Effector memory CD4-positive, alpha-beta T cell (primary cell): ENCODE data around the gene TAF15.
A peak's percentile ranks its signal among the peaks of the same experiment; 100 is the strongest.

Source experiments
- DNase-seq, 3 donors: peaks; one replicate each; pipeline ENCODE4 v3.0.0-alpha.2; 2020
- H3K27ac ChIP-seq: 2 replicates; pipeline ENCODE4 v1.7.0; 2013; ENCODE audit warnings: mild to moderate bottlenecking, low read length, moderate library complexity; ENCODE audit not compliant: insufficient read depth, poor library complexity, severe bottlenecking
- H3K27me3 ChIP-seq: replicated peaks from 2 replicates; pipeline ENCODE4 v1.7.0; 2013; ENCODE audit warnings: mild to moderate bottlenecking, low read length; ENCODE audit not compliant: insufficient read depth, control insufficient read depth, poor library complexity, severe bottlenecking
- H3K36me3 ChIP-seq: 2 replicates; pipeline ENCODE4 v1.7.0; 2013; ENCODE audit warnings: mild to moderate bottlenecking, low read length, moderate library complexity; ENCODE audit not compliant: control insufficient read depth, insufficient read depth
- H3K4me1 ChIP-seq: 2 replicates; pipeline ENCODE4 v1.7.0; 2013; ENCODE audit warnings: low read length, mild to moderate bottlenecking; ENCODE audit not compliant: control insufficient read depth, insufficient read depth, poor library complexity, severe bottlenecking
- H3K4me3 ChIP-seq: 2 replicates; pipeline ENCODE4 v1.7.0; 2013; ENCODE audit warnings: low read length, low read depth, mild to moderate bottlenecking; ENCODE audit not compliant: insufficient read depth, poor library complexity, severe bottlenecking
- H3K9me3 ChIP-seq: 2 replicates; pipeline ENCODE4 v1.7.0; 2013; ENCODE audit warnings: mild to moderate bottlenecking, low read length, moderate library complexity; ENCODE audit not compliant: control insufficient read depth

The TAF15 gene

DNA sequence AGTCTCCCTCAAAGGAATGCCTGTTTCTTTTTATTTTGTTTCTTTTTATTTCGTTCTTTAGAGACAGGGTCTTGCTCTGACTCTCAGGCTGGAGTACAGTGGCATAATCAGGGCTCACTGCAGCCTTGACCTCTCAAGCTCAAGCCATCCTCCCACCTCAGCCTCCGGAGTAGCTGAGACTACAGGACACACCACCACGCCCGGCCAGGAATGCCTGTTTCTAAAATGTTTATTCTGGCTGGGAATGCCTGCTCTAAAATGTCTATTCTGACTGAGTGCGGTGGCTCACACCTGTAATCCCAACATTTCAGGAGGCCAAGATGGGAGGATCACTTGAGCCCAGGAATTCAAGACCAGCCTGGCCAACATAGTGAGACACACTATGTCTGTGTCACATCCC is 11.4 kb upstream of the TAF15 start:
- Histone ChIP-seq H3K36me3 (no peaks in the 10 kb centered on the region), H3K4me3 (no peak overlapping the region), H3K27me3 (peaks cover 9% of the 10 kb centered on the region), H3K27ac (no peak overlapping the region), H3K9me3 (no peaks in the 10 kb centered on the region), H3K4me1 (peaks cover 10% of the 10 kb centered on the region)
- no peak for DNase-seq

DNA sequence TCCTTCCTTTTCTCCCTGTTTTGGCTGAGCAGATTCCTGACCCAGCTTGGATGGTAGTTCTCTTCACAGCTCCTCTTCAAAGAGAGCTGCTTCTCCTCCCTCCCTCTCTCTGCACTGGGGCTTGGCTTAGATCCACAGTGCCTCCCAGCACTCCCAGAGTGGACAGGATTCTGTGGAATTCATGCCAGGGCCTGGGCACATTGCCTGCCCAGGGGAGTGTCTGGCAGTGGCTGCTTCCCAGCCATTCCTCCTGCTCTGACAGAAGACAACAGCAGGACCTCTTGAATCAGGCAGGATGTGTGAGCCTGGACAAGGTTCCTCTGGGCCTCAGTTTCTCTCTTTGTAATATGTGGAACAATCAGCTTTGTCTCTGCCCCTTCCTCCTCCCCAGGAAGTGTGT is 9.3 kb upstream of the TAF15 start:
- H3K4me1 ChIP-seq: peaks cover 7% of the 10 kb centered on the region
- H3K36me3 ChIP-seq: no peaks in the 10 kb centered on the region
- H3K27me3 ChIP-seq: peaks cover 3% of the 10 kb centered on the region
- H3K9me3 ChIP-seq: no peaks in the 10 kb centered on the region
- no peak for DNase-seq
- H3K4me3 ChIP-seq: no peak overlapping the region
- H3K27ac ChIP-seq: no peak overlapping the region

- no peaks in the 10 kb centered on the region for H3K9me3 ChIP-seq
- no peak for DNase-seq
- H3K4me3 ChIP-seq: no peak overlapping the region
- no peak overlapping the region for H3K27ac ChIP-seq
- H3K4me1 ChIP-seq: no peaks in the 10 kb centered on the region
- no peaks in the 10 kb centered on the region for H3K36me3 ChIP-seq
- H3K27me3 ChIP-seq: no peaks in the 10 kb centered on the region
Observed at GRCh38 chr17:35801583-35802224, 7.6 kb upstream of the TAF15 start.

DNA sequence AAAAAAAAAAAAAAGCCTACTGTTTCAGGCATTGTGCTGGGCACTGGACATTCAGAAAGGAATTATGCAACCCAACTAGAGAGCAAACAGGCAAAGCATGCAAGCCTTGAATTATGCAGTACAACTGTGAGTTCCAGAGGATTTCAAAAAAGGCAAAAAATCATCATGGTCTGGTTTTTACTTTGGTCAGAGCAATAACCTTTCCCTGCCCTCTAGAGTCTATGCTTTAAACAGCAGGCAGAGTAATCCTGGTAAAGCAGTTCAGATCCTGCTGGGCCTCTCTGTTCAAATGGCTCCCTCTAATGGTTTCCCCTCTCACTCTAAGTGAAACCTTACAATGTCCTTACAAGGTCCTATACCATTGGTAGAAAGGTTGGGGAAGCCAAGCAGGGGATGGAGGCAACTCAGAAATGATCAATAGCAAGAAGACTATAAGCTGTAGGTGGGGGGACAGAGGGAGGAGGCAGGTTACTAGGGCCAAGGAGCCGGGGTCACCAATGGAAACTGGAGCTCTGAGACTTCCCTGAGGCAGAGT is 4.6 kb upstream of the TAF15 start:
- Histone ChIP-seq H3K27ac (no peak overlapping the region), H3K4me3 (no peak overlapping the region), H3K4me1 (peaks cover under 1% of the 10 kb centered on the region), H3K9me3 (no peaks in the 10 kb centered on the region), H3K36me3 (no peaks in the 10 kb centered on the region), H3K27me3 (no peaks in the 10 kb centered on the region)
- peak in 2 of 3 donors; percentile 9 to 22 for DNase-seq

DNA sequence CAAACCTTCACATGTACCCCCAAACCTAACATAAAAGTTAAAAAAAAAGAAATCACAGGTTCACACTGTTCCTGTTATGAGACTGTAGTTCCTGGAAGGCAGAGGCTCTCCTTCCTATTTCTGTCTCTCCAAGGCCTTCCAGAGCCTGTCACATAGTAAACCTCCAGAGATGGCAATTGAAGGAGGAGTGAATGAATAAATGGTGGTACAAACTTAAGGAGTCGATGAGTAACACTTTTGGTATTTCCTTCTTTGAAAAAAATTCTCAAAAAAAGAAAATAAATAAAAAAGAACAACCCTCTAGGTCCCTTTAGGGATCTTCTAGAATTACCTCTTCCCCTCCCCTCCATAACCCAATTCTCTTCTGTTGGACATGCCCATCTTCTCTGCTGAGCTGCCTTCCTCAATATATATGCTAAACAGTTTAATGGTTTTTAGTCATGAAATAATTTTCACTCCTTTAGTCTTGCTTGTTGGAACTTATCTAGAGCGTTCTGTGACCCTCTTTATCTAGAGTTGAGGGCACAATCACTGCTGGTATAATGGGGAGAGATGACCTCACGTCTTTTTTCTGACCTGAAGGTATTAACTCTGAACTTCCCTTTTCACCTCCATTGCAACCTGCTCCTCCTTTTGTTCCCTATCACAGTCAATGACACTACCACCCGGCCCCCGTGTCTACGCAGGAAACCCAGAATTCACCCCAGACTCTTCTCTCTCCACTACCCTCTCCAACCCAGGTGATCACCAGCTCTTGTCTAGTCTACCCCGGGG is 1.7 kb upstream of the TAF15 start:
- Histone ChIP-seq H3K9me3 (no peaks in the 10 kb centered on the region), H3K27me3 (no peaks in the 10 kb centered on the region), H3K36me3 (no peaks in the 10 kb centered on the region), H3K4me1 (peaks cover 18% of the 10 kb centered on the region), H3K4me3 (no peak overlapping the region), H3K27ac (peak overlapping the region; percentile 87)
- DNase-seq: no peak

- H3K36me3 ChIP-seq: no peaks in the 10 kb centered on the region
- H3K9me3 ChIP-seq: no peaks in the 10 kb centered on the region
- peak overlapping the region; percentile 87 for H3K27ac ChIP-seq
- peak overlapping the region; percentile 75 for H3K4me3 ChIP-seq
- DNase-seq: no peak
- H3K4me1 ChIP-seq: peaks cover 18% of the 10 kb centered on the region
- no peaks in the 10 kb centered on the region for H3K27me3 ChIP-seq
Observed at GRCh38 chr17:35808240-35808961, 883 bp upstream of the TAF15 start.

GRCh38 chr17:35809855-35810461 is 674 bp downstream of the TAF15 start:
- H3K36me3 ChIP-seq: no peaks in the 10 kb centered on the region
- H3K4me1 ChIP-seq: peaks cover 18% of the 10 kb centered on the region
- no peaks in the 10 kb centered on the region for H3K9me3 ChIP-seq
- H3K27ac ChIP-seq: peak overlapping the region; percentile 87
- H3K4me3 ChIP-seq: peak overlapping the region; percentile 75
- DNase-seq: no peak
- H3K27me3 ChIP-seq: no peaks in the 10 kb centered on the region

- H3K9me3 ChIP-seq: no peaks in the 10 kb centered on the region
- no peak overlapping the region for H3K27ac ChIP-seq
- no peak for DNase-seq
- H3K27me3 ChIP-seq: no peaks in the 10 kb centered on the region
- H3K4me3 ChIP-seq: no peak overlapping the region
- H3K36me3 ChIP-seq: peaks cover 8% of the 10 kb centered on the region
- H3K4me1 ChIP-seq: peaks cover 18% of the 10 kb centered on the region
Observed at GRCh38 chr17:35811759-35812158, 2.5 kb downstream of the TAF15 start.

DNA sequence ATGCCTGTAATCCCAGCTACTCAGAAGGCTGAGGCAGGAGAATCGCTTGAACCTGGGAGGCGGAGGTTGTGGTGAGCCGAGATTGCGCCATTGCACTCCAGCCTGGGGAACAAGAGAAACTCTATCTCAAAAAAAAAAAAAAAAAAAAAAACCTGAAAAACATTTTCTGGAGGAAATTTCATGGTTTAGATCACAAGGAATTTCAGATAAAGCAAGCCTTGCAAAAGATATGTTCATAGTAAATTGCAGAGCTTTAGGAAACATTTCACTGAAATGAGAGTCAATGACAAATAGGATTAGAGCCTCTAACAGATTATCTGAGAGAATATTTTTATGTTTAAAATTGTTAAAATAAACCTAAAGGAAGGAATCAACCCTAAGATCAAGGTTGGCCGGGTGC is 3.2 kb downstream of the TAF15 start:
- no peak overlapping the region for H3K27ac ChIP-seq
- peaks cover 8% of the 10 kb centered on the region for H3K36me3 ChIP-seq
- H3K9me3 ChIP-seq: no peaks in the 10 kb centered on the region
- H3K4me1 ChIP-seq: peaks cover 18% of the 10 kb centered on the region
- no peak for DNase-seq
- no peaks in the 10 kb centered on the region for H3K27me3 ChIP-seq
- no peak overlapping the region for H3K4me3 ChIP-seq
